Stimulated activated CD8-positive, alpha-beta memory T cell treated with anti-CD3 and anti-CD28 coated beads, Interleukin-15, amount 100 ng/mL, for 1 hour (primary cell): ENCODE measurements around the gene AHDC1.
"Not testable (repeated sequence)": the region's sequence is repeated elsewhere in the genome, so short reads cannot be mapped to it uniquely, and the experiment has no call there.

Experiments used
- DNase-seq: peaks from one replicate; pipeline ENCODE4 v3.0.0-alpha.2; 2020; ENCODE audit warnings: low read depth

AHDC1 gene

GRCh38 chr1:27551170-27551952 is 52.6 kb downstream of the AHDC1 start:
- DNase-seq: no peak

GRCh38 chr1:27550510-27551169 is 53.3 kb downstream of the AHDC1 start:
- DNase-seq: no peak

DNA sequence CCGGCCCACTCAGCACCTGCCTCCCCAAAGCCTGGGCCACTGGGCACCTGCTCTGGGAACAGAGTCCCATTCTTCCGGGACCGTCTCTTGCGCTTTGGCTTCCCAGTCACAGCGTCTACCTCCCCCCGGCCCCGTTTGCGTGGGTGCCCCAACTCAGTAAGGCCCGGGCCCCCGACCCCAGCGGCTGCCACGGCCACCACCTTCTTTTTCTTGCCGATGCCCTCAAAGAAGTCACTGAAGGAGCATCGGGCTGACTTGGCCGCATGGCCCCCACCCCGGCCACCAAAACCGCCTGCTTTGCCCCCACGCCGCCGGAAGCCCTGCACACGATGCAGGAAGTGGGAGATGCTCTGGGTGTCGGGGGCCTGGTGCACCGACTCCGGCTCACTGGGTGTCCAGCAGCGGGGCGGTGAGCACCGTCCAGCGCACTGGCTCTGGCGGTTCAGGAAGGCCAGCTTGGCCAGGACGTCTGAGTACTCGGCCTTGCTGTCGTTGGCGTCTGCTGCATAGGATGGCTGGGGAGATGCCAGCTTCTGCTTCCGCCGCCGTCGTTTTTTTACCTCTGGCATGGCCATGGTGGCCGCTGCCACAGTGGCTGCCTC is 54.0 kb downstream of the AHDC1 start:
- DNase-seq: no peak

- no peak for DNase-seq
Measured at GRCh38 chr1:27548858-27549719, 54.9 kb downstream of the AHDC1 start.

- DNase-seq: no peak
Measured at GRCh38 chr1:27548136-27548853, 55.6 kb downstream of the AHDC1 start.

- no peak for DNase-seq
Measured at GRCh38 chr1:27547220-27548116, 56.5 kb downstream of the AHDC1 start.

- DNase-seq: no peak
Measured at GRCh38 chr1:27545876-27546275, 58.1 kb downstream of the AHDC1 start.

- DNase-seq: no peak
Measured at GRCh38 chr1:27545271-27545670, 58.7 kb downstream of the AHDC1 start.

- DNase-seq: no peak
Measured at GRCh38 chr1:27544834-27545233, 59.1 kb downstream of the AHDC1 start.

- no peak for DNase-seq
Measured at GRCh38 chr1:27543284-27543683, 60.7 kb downstream of the AHDC1 start.

DNA sequence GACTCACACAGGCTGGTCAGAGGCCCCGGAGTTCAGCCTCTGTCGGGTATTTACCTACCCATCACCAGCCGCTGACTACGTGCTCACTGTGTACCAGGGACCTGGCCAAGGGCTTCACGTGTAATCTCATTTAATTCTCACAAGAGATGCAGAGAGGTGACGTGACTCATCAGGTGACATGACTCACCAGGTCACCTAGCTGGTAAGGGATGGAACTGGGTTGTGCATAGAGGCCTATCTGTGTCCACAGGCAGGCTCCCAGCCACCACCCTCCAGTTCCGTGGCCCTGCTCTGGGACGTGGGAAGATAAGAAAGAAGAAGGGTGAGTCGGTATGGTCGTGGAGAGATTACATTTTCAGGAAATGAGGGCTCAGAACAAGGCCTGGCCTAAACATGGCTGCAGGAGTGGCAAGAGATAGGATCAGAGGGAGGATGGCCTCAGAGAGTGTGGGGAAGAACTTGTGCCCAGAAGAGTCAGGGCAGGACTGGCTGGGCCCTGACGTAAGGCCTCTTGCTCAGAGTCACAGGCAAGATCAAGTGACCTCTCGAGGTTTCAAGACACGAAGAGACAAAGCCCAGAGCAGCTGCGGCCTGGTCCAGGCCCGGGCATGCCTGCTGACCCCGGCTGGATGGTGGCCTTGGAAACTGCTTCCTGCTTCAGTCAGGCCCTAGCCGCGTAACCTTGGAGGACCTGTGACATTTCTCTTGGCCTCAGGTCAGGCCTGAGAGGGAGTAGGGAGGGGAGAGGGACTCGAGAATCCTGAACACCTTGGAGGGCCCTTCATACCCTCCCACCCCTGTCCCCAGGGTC is 61.3 kb downstream of the AHDC1 start:
- no peak for DNase-seq

- no peak for DNase-seq
Measured at GRCh38 chr1:27539901-27540861, 63.8 kb downstream of the AHDC1 start.

GRCh38 chr1:27538793-27539192 is 65.2 kb downstream of the AHDC1 start:
- DNase-seq: no peak

DNA sequence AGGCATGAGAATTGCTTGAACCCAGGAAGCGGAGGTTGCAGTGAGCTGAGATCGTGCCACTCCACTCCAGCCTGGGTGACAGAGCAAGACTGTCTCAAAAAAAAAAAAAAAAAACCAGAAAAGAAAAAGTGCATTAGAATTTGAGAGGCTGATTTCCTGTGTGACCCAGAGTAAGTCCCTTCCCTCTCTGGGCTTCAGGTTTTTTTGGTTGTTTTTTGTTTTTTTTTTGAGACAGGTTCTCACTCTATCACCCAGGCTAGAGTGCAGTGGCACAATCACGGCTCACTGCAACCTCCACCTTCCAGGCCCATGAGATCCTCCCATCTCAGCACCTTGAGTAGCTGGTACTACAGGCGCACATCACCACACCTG is 65.7 kb downstream of the AHDC1 start:
- DNase-seq: not testable (repeated sequence)

DNA sequence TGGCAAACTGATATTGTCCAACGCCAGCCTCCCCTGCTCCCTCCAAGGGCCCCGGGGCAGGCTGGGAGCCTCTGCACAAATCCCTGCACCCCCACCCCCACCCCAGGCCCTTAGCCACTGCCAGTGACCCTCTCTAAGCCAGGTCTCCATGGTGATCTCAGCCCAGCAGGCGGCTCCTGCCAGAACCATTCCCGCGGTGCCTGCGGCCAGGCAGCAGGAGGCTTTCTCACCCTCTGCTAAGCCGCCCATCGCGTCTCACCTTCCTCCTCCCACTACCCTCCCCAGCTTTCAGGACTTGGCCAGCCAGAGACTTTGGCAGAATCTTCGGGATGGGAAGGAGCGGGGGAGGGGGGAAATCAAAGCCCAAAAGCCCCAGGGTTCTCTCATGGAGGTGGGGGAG is 67.2 kb downstream of the AHDC1 start:
- DNase-seq: no peak

DNA sequence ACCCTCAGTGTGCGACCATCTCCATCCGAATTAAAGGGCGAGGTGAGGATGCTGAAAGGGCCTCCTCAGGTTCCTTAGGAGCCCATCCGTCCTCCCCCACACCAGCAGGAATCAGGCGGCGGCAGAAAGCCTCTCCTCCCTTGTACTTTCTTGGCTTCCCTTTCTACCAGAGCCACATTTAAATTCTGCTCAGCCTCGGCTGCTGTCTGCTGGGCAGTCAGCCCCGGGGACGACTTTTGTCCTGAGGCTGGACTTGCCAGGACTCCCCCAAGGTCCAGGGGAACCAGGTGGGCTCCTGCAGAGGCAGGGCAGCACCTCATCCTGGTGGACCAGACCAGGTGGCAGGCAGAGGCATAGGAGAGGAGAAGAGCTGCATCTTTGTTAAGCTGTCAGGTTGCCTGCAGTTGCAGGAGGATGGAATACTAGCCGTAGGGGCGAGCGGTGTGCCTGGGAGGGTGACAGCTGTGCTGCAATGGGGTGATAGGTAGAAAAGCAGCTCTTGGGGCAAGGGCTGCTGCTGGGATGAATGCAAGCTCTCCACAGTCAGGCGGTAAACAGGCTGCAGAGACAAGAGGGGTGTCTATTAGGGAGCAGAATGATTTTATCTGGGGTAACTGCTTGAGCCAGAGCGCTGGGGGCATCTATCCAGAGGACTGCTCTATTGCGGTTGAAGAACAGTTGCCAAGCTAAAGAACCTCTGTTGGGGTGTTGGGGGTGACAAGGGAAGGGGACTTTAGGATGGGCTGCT is 67.8 kb downstream of the AHDC1 start:
- DNase-seq: no peak

- DNase-seq: no peak
Measured at GRCh38 chr1:27535386-27535785, 68.6 kb downstream of the AHDC1 start.
